Stimulated activated CD8-positive, alpha-beta memory T cell treated with anti-CD3 and anti-CD28 coated beads, Interleukin-7, amount 100 ng/mL, for 1 hour (primary cell): ENCODE results near the gene PMEL.

ENCODE experiments used
- DNase-seq, 2 donors: peaks; one replicate each; pipeline ENCODE4 v3.0.0-alpha.2; 2020; ENCODE audit warnings: low read depth in 2 of 2

The PMEL gene

DNA sequence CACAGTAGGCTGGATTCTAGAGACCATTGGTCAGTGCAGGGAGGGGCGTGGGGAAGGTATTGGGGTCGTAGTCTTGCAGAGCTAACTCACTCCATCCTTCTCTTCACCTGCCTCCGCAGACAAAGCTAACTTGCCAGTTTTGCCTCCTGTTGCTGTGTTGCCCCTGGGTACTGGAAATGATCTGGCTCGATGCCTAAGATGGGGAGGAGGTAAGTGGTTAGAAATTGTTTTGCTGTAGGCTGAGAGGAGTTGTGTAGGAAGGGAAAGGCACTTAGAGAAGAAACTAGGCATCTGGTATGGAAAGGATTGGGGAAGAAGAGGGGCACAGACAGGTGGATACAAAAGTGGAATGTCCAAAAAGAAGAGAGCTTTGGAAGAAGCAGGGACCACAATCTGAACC, 23.8 kb downstream of the PMEL start:
- DNase-seq, result no peak

DNA sequence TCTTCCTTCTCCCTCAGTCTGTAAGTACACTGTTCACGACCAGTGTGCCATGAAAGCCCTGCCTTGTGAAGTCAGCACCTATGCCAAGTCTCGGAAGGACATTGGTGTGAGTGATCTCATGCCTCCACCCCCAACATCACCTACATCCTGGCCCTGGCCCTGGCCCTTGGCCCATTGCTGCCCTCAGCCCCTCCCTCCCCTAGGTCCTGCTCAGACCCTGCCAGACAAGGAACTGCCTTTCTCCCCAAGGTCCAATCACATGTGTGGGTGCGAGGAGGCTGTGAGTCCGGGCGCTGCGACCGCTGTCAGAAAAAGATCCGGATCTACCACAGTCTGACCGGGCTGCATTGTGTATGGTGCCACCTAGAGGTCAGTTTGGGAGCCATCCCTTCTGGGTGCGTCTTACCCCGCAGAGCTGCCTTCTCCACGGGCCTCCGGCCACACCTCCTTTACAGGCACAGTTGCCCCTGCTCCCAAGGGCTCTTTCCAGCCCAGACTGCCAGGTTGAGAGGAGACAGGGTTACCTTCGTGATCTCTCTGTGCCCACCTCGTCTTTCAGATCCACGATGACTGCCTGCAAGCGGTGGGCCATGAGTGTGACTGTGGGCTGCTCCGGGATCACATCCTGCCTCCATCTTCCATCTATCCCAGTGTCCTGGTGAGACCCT, 25.6 kb downstream of the PMEL start:
- DNase-seq, result peak; percentile 67 to 75

DNA sequence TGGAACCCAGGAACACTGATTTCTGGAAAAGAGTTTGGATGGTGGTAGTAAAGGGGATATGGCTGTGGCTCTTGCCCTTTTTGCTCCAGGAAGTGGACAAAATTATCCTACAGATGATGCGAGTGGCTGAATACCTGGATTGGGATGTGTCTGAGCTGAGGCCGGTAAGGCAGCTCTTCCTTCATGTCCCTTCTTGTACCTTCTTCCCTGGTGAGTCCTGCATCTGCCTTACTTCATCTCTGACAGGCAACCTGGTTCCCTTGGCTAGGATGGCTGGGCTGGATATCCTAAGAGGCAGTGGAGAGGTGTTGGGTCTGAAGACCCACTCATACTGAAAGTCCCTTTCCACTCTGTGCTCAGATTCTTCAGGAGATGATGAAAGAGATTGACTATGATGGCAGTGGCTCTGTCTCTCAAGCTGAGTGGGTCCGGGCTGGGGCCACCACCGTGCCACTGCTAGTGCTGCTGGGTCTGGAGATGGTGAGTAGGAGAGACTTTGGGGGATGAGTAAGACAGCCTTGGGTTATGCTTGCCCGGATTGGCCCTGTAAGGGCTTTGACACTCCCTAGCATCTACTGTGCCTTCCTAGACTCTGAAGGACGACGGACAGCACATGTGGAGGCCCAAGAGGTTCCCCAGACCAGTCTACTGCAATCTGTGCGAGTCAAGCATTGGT, 26.9 kb downstream of the PMEL start:
- DNase-seq, result no peak

DNA sequence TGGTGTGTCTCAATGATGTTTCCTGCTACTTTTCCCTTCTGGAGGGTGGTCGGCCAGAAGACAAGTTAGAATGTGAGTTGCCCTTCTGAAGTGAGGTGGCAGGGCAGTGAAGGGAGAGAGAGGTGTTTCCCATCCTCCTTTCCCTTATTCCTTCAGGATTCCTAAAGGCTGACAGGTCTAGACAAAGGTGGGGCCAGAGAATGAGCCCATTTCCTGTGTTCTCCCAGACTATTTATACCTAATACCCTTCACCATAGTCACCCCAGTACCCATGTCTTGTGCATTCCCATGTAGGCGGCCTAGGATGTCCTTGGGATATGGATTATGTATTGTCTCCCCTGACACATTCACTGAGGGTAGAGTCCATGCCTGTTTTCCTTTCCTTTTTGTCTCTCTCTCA, 27.9 kb downstream of the PMEL start:
- no peak for DNase-seq

DNA sequence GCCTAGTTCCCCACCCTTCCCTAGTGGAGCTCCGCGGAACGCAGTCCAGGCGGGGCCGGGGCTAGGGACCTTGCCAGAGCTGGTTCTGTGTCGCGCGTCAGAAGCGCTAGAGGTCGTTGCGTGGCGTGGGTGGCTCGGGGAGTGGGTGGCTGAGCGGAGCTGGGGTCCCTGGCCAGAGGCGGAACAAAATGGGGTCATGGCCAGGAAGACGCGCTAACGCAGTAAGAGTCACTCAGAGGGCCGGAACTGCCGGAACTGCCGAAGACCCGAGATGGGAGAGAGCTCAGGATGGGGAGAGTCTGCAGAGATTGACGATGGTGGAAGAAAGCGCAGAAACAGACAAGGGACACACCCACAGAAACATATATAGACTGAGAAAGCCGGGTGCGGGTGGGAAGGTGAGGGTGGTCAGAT, 30.1 kb downstream of the PMEL start:
- no peak for DNase-seq

DNA sequence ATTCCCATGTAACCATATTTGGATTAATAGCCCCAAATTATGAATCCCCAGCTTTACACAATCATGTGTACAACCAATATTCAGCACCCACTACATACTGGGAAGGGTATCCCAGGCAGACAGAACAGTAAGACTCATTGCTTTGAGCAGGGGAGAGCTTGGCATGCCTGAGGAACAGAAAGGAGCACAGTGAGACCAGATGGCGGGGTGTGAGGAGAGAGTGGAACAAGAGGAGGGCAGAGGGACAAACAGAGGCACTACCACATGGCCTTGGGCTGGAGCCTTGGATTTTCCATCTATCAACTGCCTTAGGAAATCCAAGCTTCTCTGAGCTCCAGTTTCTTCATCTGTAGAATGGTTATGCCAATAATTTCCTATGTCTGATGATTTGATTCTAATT, 31.1 kb downstream of the PMEL start:
- no peak for DNase-seq

DNA sequence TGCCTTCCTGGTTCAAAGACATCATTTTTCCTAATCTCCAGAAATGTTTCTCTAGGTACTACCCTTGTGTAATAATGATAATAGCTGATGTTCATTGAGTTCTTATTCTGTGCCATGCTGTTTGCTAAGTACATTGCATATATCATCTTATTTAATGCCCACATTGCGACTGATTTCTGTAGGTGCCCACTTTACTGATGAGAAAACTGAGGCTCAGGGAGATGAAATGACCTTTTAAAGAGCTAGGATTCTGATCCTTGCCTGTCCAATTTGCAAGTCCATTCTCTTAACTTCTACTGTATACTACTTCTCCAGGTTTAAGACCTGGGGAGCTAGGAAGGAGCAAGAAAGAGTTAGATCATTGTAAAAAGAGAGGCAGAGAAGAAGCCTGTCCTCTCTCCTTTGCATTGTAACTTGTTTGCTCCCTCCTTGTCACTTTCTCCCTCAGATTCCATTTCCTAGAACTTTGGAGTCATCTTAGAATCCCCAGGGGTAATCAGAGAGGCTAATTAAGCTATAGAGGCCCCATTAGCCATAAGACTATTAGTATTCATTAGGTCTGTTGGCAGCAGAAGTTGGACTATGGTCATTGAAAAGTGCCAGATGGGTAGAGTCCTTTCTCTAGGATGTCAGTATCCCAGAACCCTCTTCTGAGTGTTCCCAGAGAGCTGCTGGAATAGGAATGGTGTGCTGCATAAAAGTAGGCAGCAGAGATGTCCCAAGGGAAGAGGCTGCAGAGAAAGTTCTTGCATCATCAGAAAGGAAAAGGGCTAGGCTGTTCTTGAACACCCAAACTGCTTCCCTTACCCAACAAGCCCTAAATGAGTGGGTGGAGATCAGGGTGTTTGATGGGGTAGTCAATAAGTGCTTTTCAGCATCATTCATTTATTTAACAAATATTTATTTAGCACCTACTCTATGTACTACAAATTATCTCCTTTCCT, 31.8 kb downstream of the PMEL start:
- no peak for DNase-seq

DNA sequence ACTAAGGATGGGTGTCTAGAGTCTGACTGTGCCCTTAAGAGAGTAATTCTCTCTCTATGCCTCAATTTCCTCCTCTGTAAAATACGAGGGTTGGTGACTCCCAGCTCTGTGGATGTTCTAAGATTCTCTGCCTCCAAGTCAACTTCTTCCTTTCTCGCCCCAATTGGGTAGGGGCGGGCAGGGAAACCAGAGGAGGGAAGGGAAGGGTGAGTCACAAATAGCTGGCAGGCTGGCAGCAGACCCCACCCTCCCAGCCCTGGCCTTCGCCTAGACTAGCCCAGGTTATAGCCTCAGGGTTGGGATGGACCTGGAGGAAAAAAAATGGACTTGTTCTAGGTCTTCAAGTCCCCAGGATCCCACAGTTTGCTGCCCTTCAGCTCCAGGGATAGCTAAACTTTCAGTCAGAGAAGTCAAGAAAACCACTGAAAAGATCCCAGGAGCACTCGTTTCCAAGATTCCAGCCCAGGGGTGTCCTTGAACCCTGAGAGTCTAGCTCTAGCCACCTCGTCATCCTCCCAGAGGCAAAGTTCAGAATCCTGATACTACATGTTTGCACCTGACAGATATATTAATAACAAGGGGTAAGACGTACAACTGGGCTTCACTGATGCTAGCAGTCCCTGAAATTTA, 32.6 kb downstream of the PMEL start:
- DNase-seq, result no peak

DNA sequence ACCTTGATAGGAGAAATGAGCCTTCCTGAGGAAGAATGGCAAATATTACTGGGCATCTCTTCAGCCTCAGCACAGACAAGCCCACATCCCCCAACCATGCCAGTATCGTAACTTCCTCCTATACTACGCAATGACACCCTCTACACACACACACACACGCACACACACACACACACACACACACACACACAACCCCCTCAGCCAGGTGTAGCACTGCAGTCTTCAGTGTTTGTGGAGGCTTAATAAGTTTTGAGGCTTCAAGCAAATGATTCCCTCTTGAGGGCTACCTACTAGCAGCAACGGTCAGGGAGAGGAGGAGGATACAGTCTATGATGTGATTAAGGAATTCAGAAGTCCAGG, 33.3 kb downstream of the PMEL start:
- no peak for DNase-seq

DNA sequence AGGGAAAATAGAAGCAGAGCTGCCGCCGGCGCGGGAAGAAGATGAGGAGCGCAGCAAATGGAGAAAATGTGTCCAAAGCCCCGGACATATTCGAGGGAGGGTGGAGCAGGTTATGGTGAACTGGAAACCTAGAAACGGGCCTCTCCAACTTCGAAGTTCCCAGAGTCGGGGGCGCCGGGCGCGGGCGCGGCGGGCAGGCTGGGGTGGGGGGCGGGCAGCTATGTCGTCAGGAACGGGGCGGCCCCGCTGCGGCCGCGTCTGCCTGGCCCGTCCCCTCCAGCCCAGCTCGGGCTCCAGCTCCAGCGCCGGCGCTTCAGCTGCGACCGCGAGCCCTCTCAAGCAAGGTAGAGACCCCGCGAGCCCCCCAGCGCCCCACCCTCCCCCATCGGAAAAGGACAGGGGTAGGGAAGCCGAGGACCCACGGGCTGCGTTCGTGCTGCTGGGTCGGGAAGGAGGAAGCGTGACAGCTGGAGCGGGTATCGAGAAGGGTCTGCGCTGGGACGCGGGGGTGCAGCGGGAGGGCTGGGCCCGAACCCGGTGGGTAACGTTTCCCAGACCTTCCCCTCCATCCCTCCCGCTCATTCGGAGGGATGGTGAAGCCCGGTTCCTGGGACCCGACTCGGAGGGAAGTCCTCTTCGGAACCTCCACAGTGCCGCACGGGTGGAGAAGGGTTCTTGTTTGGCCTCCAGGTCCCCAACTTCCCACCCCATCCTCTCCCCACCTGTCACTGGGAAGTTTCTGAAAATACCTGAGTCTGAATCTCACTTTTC, 33.9 kb downstream of the PMEL start:
- no peak for DNase-seq

DNA sequence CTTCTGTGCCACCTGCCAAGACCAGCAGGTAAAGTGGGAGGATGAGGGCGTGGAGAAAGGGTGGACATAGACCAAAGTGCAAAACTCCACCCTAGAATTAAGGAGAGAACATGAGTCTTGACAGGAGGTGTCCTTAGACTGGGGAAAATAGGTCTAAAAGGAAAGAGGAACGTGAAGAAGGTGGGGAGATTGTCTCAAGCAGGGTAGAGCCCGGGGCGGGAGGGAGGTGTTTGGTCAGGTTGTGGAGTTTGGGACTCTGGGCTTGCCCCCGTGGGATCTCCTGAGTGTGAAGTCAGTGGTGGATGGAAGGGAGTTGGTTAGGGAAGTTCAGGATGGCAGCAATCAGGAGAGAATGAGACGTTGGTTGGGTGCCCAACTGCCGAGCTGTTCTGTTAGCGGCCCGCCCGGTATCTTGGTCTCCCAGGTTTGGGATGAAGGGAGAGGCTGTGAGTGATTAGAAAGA, 34.5 kb downstream of the PMEL start:
- DNase-seq, result no peak

DNA sequence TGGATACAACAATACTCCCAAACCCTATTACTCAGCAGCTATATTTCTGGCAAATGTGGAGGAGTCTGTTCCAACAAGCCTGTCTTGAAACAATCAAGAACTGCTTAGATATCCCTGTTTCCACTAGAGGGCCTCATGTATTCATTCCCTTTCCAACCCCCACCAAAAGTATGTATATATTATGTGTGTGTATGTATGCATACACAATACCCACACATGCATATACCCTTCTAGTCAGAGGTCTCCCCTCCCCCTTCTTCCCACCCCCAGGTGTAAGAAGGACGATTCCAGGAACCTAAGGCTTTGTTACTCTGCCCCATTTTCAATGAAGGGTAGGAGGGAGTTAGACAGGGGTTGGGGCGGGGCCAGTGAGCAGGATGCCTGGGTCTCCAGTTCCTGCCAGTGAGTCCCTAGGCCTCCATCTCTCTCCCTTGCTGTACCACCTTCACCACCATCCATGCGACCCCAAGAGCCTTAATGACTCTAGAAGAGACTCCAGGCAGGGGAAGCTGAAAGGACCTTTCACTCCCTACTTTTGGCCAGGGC, 35.0 kb downstream of the PMEL start, which contains the start of gene DGKA:
DGKA (plus strand) TSS at position 392 of the 546 bp plus-strand sequence. CDS start 5,342 bp downstream, outside the sequence.
- peak in 1 of 2 donors; percentile 34 for DNase-seq

DNA sequence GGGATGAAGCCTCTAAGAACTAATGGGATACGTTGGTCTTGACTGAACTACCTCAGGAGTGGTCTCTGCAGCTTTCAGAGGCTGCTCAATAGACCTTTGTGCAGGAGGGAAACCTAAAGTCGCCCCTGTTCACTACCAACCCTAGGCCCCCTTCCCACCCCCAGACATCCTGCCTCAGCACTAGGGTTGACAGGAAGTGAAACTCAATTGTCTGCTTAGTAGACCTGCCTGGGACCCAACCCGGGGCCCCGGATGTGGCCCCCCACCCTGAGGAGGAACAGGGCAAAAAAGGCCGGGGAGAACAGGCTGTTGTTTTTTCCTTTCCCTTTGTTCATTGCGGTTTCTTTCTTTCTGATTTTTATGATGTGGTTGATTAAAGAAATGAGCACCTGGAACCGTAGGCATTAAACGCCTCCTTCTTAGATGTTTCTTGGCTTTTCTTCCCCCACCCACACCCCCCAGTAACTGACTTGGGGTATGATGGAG, 36.5 kb downstream of the PMEL start:
- peak; percentile 49 to 57 for DNase-seq

DNA sequence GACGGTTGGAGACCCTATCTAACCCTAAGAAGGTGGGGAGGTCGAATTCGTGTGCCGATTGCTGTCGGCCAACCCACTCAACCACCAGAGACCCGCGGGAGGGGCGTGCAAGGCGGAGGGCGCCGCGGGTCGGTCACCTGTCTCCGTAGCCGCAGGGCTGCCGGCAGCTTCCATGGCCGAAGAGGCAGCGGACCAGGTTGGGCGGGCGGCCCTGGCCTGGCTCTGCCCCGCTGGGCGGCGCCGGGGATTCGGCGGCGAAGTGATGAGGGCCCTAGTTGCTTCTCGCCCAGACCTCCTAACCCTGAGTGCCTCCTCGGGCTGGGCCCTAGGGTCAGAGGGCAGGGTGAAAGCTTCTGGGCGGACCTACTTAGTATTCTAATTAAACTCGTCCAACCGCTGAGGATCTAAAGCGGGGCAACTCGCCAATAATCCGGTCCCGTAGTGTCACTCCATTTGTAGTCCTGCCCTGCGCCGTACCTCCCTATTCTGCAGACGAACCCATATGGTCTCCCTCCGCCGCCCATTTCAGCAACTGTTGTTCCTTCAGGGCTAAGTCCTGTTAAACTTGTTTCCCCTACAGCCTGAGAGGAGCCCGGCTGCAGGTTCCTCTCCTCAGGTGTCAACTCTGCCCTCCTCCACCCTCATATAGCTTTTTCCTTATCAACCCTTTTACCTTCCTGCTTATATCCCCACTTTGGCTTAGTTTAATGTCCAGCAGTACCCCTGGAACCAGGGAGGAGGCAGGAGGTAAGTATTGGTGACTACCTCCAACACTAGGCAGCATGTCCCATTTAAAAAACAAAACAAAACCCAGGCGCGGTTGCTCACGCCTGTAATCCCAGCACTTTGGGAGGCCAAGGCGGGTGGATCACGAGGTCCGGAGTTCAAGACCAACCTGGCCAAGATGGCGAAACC, 38.0 kb downstream of the PMEL start, which contains the start of gene PYM1:
PYM1 (minus strand) TSS at position 307 of the 915 bp plus-strand sequence; CDS start at position 174, 133 bp downstream.
- peak in 1 of 2 donors; percentile 22 for DNase-seq

DNA sequence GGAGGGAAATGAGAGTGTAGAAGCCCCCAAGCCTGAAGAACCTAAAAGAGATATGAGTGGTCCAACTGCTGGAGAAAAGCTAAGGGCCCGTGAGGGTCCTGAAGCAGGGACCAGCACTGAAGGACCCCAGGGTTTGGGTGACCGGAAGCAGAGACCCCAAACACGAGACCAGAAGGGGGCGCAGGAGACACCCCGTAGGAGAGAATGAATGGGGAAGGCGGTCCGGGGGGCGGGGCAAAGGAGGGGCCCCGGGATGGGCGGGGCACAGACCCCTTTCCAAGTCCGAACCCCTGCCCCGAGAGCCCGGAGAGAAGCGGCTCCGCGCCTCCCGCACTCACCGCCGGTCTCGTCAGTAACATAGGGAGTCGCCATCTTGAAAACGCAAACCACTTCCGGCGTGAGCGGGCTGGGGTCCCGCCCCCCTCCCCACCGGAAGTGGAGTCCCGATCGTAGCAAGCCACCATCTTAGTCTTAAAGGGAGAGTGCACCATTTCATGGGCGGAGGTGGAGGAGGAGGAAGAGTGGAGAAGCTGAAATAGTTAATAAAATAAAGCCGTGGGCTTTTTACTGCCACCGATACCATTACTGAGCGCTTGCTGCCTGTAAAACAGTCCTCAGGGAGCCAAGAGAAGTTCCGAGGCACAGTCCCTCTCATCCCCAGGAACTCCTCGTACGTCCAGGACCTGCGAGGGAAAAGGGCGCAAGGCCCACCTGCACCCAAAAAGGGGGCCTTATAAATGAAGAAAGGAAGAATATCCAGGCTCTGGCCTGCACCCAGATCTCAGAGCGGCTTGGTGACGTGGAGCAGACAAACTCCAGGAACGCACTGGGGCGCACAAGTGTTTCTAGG, 38.9 kb downstream of the PMEL start:
- peak; percentile 76 to 78 for DNase-seq

DNA sequence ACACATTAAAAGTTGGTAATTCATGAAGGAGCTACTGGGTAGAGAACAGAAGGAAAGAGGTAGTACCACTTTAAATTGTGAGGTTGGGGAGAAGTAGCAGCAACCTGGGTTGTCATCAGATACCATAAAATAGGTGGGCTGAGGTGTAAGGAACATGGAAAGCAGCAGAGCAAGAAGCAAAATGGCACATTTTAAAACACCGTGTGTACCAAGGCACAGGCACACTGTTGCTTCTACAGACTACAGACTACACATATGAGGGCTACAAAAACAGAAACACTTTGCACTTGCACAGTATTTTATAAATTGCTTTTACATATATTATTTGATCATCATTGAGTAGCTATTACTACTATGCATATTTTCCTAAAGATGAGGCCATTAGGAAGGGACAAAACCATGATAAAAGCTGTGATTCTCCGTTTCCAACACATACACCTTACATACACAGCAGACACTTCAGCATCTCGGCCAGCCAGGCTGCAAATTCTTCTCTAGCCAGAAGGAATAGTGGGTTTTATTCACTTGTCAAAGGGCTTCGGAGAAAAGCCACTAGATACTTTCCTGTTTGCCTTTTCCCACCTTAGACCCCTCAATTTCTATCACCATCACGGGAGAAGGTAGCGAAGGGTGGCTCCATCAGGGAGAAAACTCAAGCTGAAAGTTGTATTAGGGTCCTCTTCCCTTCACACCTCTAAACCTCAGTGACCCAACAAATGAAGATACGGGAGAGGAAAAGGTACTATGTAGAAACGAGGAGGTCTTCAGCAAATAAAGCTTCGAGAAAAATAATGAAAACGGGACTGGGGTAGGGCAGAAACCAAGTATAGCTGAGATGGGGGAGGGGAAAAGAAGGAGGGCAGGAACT, 39.7 kb downstream of the PMEL start:
- no peak for DNase-seq

DNA sequence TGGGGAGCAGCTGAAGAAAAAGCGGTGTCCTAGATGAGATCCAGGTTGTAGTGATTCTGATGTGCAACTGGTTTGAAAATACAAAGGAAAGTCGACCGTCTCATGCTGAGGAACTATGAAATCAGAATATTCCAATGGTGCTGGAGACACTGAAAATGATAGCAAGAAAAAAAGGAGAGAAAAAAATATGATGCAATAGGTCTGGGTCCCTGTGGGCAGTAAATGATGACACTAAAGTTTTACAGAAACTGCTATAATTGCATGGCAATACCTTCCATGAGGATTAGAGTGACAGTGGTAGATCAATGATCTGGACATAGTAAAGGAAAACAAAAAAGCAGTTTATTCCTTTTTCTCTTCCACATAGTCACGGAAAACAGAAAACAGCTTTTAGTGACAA, 40.5 kb downstream of the PMEL start:
- no peak for DNase-seq
